HL-60 (cell line): Measurements from ENCODE around the gene PRPH.

Source experiments
- DNase-seq, 2 experiments: peaks; one replicate each; pipeline ENCODE4 v3.0.0-alpha.2; 2010 to 2020; ENCODE audit warnings: low read depth in 1 of 2, low spot score in 1 of 2
- H3K27ac ChIP-seq: fragments of 250-450 bp; sonication (Bioruptor Pico); replicated peaks from 2 replicates; pipeline ENCODE4 v1.5.1; 2020; ENCODE audit warnings: mild to moderate bottlenecking, moderate library complexity
- H3K27me3 ChIP-seq: fragments of 250-450 bp; sonication (Bioruptor Pico); 2 replicates; pipeline ENCODE4 v1.5.1; 2021; ENCODE audit warnings: mild to moderate bottlenecking, moderate library complexity; ENCODE audit not compliant: insufficient read depth, poor library complexity, severe bottlenecking
- H3K4me3 ChIP-seq: replicated peaks from 2 replicates; pipeline ENCODE4 v1.5.1; 2011; ENCODE audit warnings: mild to moderate bottlenecking, control low read depth, low read length; ENCODE audit not compliant: insufficient read depth
- GABPA ChIP-seq: IDR thresholded peaks from 2 replicates; pipeline ENCODE4 v1.6.1; 2012; ENCODE audit warnings: low read depth
- POLR2AphosphoS5 ChIP-seq: IDR thresholded peaks from 2 replicates; pipeline ENCODE4 v1.6.1; 2012; ENCODE audit warnings: low read depth
- SPI1 ChIP-seq: IDR thresholded peaks from 2 replicates; pipeline ENCODE4 v1.6.1; 2012; ENCODE audit warnings: low read depth, mild to moderate bottlenecking, borderline replicate concordance
- TF ChIP-seq, protein P1 (sequence below): IDR thresholded peaks from 2 replicates; pipeline ENCODE4 v1.6.1; 2012; ENCODE audit warnings: low read depth; ENCODE audit not compliant: insufficient replicate concordance
- TF ChIP-seq, protein P2 (sequence below): IDR thresholded peaks from one replicate; pipeline ENCODE4 v1.5.1; 2011; ENCODE audit warnings: low read length, control low read depth, inconsistent platforms; ENCODE audit not compliant: insufficient read depth

PRPH gene

DNA sequence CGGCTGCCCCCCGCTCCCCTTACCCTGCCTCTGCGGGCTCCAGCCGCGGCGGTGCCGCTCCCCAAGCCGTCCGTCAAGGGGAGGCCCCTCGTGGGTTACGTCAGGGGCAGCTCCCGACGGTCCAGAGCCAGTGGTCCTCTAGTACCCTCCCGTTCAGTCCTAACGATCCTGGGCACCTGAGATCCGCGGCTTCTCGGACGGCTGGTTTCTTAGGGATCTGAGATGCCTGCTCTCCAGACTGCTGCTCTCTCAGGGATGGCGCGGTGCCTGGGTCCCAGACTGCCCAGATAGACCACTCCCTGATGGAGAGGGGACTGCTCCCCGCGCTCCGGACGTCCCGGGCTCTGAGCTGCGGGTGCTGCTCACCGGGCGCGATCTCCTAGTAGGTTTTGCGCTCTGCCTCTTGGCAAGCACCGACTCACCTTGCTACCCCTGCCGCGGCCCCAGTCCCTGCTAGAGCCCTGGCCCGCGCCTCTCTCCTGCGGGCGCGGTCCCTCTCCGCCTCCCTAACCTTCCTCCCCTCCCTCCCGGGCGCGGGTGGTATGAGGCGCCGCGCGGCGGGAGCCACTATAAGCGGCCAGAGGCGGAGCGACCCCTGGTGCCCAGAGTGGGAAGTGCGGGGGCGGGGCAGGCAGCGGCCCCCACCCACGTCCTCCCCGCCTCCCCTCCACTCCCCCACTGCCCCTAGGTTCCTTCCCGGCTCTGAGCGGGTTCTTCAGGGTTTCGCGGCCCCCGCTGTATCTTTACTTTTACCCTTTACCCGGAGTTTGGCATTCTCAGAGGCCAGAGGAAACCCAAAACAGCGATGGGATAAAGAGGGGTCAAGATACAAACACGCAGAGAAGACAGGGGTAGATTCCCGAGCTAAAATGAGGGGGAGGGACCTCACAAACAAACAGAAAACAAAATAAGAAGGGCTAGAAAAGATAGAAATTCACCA lies 42.0 kb downstream of the PRPH start, which contains the start of gene C1QL4:
Gene C1QL4, minus strand, starts transcription at position 544 of the 940 bp plus-strand sequence. CDS start 711 bp downstream, outside the sequence.
- H3K27ac ChIP-seq, result no peak within 1 kb of the TSS
- DNase-seq, result peak; percentile 43 to 75
- H3K27me3 ChIP-seq, result peaks cover 57% of the 10 kb centered on the region
- TF ChIP-seq GABPA, result no peak
- TF ChIP-seq POLR2AphosphoS5, result no peak
- TF ChIP-seq, protein P1, sequence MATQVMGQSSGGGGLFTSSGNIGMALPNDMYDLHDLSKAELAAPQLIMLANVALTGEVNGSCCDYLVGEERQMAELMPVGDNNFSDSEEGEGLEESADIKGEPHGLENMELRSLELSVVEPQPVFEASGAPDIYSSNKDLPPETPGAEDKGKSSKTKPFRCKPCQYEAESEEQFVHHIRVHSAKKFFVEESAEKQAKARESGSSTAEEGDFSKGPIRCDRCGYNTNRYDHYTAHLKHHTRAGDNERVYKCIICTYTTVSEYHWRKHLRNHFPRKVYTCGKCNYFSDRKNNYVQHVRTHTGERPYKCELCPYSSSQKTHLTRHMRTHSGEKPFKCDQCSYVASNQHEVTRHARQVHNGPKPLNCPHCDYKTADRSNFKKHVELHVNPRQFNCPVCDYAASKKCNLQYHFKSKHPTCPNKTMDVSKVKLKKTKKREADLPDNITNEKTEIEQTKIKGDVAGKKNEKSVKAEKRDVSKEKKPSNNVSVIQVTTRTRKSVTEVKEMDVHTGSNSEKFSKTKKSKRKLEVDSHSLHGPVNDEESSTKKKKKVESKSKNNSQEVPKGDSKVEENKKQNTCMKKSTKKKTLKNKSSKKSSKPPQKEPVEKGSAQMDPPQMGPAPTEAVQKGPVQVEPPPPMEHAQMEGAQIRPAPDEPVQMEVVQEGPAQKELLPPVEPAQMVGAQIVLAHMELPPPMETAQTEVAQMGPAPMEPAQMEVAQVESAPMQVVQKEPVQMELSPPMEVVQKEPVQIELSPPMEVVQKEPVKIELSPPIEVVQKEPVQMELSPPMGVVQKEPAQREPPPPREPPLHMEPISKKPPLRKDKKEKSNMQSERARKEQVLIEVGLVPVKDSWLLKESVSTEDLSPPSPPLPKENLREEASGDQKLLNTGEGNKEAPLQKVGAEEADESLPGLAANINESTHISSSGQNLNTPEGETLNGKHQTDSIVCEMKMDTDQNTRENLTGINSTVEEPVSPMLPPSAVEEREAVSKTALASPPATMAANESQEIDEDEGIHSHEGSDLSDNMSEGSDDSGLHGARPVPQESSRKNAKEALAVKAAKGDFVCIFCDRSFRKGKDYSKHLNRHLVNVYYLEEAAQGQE, result no peak
- TF ChIP-seq, protein P2, sequence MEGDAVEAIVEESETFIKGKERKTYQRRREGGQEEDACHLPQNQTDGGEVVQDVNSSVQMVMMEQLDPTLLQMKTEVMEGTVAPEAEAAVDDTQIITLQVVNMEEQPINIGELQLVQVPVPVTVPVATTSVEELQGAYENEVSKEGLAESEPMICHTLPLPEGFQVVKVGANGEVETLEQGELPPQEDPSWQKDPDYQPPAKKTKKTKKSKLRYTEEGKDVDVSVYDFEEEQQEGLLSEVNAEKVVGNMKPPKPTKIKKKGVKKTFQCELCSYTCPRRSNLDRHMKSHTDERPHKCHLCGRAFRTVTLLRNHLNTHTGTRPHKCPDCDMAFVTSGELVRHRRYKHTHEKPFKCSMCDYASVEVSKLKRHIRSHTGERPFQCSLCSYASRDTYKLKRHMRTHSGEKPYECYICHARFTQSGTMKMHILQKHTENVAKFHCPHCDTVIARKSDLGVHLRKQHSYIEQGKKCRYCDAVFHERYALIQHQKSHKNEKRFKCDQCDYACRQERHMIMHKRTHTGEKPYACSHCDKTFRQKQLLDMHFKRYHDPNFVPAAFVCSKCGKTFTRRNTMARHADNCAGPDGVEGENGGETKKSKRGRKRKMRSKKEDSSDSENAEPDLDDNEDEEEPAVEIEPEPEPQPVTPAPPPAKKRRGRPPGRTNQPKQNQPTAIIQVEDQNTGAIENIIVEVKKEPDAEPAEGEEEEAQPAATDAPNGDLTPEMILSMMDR, result peak; percentile 63
- no peak for TF ChIP-seq SPI1
- peak within 1 kb of the TSS; percentile 44 for H3K4me3 ChIP-seq

DNA sequence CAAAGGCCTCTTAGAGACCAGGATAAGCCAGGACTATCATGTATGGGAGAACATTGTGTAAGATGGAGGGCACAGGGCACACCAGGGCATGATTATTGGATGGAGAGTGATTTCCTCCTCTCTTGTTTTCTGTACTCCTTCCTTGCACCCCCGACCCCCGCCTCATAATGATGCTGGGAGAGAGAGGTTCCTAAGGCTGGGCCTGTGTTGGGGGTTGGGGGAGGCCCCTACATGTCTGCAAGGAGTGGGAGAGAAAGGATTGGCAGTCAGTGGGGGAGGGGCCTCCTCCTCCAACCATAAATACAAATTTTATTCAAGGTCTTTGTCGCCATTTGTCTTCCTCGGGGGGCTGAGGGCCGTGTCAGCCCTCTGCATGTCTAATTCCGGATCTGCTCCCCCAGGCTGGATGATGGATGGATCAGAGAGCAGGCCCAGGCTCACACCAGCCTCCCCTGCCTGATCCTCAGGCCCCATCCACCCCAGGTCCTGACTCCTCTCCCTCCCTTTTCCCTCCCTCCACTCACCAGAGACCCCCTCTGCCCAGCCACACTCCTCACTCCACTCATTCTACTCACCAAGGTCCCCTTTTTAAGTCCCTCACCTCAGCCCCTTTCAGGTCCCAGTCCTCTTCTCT lies 44.0 kb downstream of the PRPH start:
- no peak overlapping the region for H3K27ac ChIP-seq
- no peak for DNase-seq
- no peak overlapping the region for H3K4me3 ChIP-seq
- TF ChIP-seq POLR2AphosphoS5 (no peak), GABPA (no peak), SPI1 (no peak)
- TF ChIP-seq, protein P2, result no peak
- TF ChIP-seq, protein P1, result no peak
- peaks cover 73% of the 10 kb centered on the region for H3K27me3 ChIP-seq

DNA sequence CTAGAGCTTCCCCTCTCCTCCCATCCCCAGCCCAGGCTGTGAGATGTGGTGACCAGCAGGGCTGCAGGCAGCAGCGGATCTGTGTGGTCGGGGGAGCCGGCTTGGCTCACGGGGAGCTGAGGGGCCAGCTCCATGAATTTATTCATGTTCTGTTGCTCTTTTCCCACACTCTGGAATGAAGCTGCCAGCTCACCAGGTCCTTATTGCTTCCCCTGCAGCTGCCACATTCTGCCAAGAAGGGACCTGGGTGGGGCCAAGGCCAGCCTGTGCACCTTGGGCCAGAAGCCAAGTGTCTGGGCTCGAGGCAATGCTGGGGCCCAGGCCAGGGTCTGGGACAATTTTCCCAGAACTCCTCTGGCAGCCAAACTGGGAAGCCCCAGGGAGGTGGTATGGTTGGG lies 44.5 kb downstream of the PRPH start:
- no peak overlapping the region for H3K4me3 ChIP-seq
- H3K27ac ChIP-seq, result no peak overlapping the region
- TF ChIP-seq GABPA (no peak), POLR2AphosphoS5 (no peak), SPI1 (no peak)
- TF ChIP-seq, protein P1, result no peak
- TF ChIP-seq, protein P2, result no peak
- no peak for DNase-seq
- peaks cover 78% of the 10 kb centered on the region for H3K27me3 ChIP-seq
